ENCODE measurements around the gene CLEC20A.
"Not testable (repeated sequence)": the region's sequence is repeated elsewhere in the genome, so short reads cannot be mapped to it uniquely, and the experiment has no call there.

CLEC20A gene

GRCh38 chr1:178509414-178510007 is 12.7 kb upstream of the CLEC20A start:
- no peak overlapping the region for H3K4me3 ChIP-seq (replicated peaks; ENCODE audit: low read depth, low read length)
- no peak for DNase-seq (ENCODE audit: extremely low read depth, low read depth)
- TF ChIP-seq, protein P1, sequence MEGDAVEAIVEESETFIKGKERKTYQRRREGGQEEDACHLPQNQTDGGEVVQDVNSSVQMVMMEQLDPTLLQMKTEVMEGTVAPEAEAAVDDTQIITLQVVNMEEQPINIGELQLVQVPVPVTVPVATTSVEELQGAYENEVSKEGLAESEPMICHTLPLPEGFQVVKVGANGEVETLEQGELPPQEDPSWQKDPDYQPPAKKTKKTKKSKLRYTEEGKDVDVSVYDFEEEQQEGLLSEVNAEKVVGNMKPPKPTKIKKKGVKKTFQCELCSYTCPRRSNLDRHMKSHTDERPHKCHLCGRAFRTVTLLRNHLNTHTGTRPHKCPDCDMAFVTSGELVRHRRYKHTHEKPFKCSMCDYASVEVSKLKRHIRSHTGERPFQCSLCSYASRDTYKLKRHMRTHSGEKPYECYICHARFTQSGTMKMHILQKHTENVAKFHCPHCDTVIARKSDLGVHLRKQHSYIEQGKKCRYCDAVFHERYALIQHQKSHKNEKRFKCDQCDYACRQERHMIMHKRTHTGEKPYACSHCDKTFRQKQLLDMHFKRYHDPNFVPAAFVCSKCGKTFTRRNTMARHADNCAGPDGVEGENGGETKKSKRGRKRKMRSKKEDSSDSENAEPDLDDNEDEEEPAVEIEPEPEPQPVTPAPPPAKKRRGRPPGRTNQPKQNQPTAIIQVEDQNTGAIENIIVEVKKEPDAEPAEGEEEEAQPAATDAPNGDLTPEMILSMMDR (IDR thresholded peaks at IDR 0.05; ENCODE audit: low read depth, low read length, missing control alignments): no peak

DNA sequence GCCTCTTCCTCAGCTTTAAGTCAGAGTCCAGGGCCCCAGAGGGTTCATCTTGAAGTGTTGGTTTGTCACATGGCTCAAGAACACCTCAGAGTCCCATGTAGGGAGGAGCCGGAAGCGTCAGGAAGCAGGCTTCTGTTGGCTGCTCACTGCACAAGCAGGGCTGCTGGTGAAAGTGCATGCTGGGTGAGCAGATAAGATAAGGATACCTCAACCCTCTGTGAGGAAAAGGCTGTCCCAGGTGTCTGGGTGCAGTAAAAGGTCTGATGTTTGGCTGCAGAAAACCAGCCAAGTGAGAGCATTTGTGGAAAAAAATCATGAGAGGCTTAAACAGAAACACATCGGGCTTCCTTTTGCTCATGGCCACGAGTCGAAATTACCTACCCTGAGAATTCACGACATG is 9.9 kb upstream of the CLEC20A start:
- TF ChIP-seq, protein P1 (IDR thresholded peaks at IDR 0.05; ENCODE audit: low read depth, low read length, missing control alignments): no peak
- H3K4me3 ChIP-seq (replicated peaks; ENCODE audit: low read depth, low read length): no peak overlapping the region
- DNase-seq (ENCODE audit: extremely low read depth, low read depth): no peak

GRCh38 chr1:178506177-178506576 is 9.4 kb upstream of the CLEC20A start:
- no peak overlapping the region for H3K4me3 ChIP-seq (replicated peaks; ENCODE audit: low read depth, low read length)
- TF ChIP-seq, protein P1 (IDR thresholded peaks at IDR 0.05; ENCODE audit: low read depth, low read length, missing control alignments): no peak
- DNase-seq (ENCODE audit: extremely low read depth, low read depth): no peak

GRCh38 chr1:178504286-178504685 is 7.5 kb upstream of the CLEC20A start:
- TF ChIP-seq, protein P1 (IDR thresholded peaks at IDR 0.05; ENCODE audit: low read depth, low read length, missing control alignments): no peak
- no peak for DNase-seq (ENCODE audit: extremely low read depth, low read depth)
- no peak overlapping the region for H3K4me3 ChIP-seq (replicated peaks; ENCODE audit: low read depth, low read length)

DNA sequence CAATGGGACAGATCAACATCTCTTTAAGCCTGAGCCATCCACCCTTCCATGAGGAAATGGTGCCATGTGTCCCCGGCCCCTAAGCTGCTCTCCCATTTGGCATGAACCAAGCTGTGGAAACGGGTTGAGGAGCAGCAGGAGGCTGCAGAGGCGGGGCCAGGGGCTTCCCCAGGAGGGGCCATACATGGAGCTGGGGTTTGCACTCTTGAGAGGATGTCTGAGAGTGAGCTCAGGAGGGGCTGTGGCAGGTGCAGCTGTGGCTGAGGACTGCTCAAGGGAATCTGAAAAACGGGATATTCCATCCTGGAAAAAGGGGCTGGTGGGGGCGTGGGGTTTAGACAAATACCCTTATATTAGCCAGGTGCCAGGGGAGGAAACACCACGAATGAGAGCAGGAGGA is 7.1 kb upstream of the CLEC20A start:
- TF ChIP-seq, protein P1 (IDR thresholded peaks at IDR 0.05; ENCODE audit: low read depth, low read length, missing control alignments): no peak
- H3K4me3 ChIP-seq (replicated peaks; ENCODE audit: low read depth, low read length): no peak overlapping the region
- no peak for DNase-seq (ENCODE audit: extremely low read depth, low read depth)

DNA sequence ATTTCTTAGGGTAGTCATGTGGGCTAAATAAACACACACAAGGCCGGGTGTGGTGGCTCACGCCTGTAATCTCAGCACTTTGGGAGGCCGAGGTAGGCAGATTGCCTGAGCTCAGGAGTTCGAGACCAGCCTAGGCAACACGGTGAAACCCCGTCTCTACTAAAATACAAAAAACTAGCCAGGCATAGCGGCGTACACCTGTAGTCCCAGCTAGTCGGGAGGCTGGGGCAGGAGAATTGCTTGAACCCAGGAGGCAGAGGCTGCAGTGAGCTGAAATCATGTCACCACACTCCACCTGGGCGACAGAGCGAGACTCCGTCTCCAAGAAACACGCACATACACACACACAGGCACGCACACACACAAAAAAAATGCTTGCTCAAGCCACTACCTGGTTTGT is 6.6 kb upstream of the CLEC20A start:
- not testable (repeated sequence) for H3K4me3 ChIP-seq (replicated peaks; ENCODE audit: low read depth, low read length); DNase-seq (ENCODE audit: extremely low read depth, low read depth)

DNA sequence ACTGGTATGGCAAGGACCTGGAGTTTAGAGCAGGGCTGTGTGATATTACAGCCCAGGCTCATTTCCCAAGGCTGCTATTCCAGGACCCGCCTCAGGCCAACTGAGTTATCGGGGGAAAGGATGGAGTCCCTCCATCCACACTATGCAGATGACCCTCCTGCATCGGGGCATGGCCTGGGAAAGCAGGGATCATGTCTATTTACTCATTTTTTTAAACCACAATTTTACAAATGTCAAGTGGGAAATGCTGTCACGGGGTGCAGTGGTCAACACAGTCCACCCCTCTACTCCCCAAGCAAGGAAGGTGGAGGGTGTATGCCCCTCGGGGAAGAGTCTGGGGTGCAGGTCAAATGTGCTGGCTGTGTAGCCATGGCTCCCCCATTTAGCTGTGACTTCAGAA is 6.1 kb upstream of the CLEC20A start:
- TF ChIP-seq, protein P1 (IDR thresholded peaks at IDR 0.05; ENCODE audit: low read depth, low read length, missing control alignments): no peak
- no peak for DNase-seq (ENCODE audit: extremely low read depth, low read depth)
- H3K4me3 ChIP-seq (replicated peaks; ENCODE audit: low read depth, low read length): no peak overlapping the region
